Measurements from ENCODE around the gene MACF1.

GRCh38 chr1:39397487-39397886 lies 193.0 kb downstream of the MACF1 start:
- TF ChIP-seq CTCF (IDR thresholded peaks at IDR 0.05) (no peak), POLR2A (IDR thresholded peaks at IDR 0.05) (no peak)

Measured in uterus (tissue), 2 donors.